ENCODE results near the gene ADAMTS12. TPM values are rescaled to one million over a fixed set of nuclear protein-coding genes. Genes with fewer than 3 reads are reported as not detected.
"Not testable (repeated sequence)": the region's sequence is repeated elsewhere in the genome, so short reads cannot be mapped to it uniquely, and the experiment has no call there.

ADAMTS12 gene
- polyA plus RNA-seq, 6 donors from 2014 or later, result not detected

GRCh38 chr5:33576726-33577590, 314.8 kb downstream of the ADAMTS12 start:
- DNase-seq, result no peak
- no peak for ATAC-seq (ENCODE audit: low read depth in 2 of 2)
- Mint-ChIP-seq H3K36me3 (no peaks in the 10 kb centered on the region), H3K27ac (no peak overlapping the region), H3K27me3 (no peaks in the 10 kb centered on the region), H3K4me1 (no peaks in the 10 kb centered on the region), H3K4me3 (no peak overlapping the region), H3K9me3 (peaks cover 0 to 19% (median 5%) of the 10 kb centered on the region in 7 donors)

- no peak for ATAC-seq (ENCODE audit: low read depth in 2 of 2)
- no peak overlapping the region for H3K27ac Mint-ChIP-seq
Measured at GRCh38 chr5:33565324-33565723, 326.5 kb downstream of the ADAMTS12 start.

GRCh38 chr5:33563983-33564908, 327.5 kb downstream of the ADAMTS12 start:
- Mint-ChIP-seq H3K9me3 (peaks cover 0 to 3% (median 0%) of the 10 kb centered on the region in 7 donors), H3K27me3 (no peaks in the 10 kb centered on the region)
- ATAC-seq (ENCODE audit: low read depth in 2 of 2), result no peak

More at GRCh38 chr5:33565324-33565723, 326.5 kb downstream of the ADAMTS12 start:
- DNase-seq, result no peak
- peaks cover 0 to 3% (median 0%) of the 10 kb centered on the region in 3 donors for H3K4me1 Mint-ChIP-seq
- H3K27me3 Mint-ChIP-seq, result no peaks in the 10 kb centered on the region
- H3K4me3 Mint-ChIP-seq, result no peak overlapping the region
- H3K36me3 Mint-ChIP-seq, result no peaks in the 10 kb centered on the region
- peaks cover 0 to 7% (median 1%) of the 10 kb centered on the region in 7 donors for H3K9me3 Mint-ChIP-seq

GRCh38 chr5:33563530-33563929, 328.3 kb downstream of the ADAMTS12 start:
- Mint-ChIP-seq H3K4me3 (no peak overlapping the region), H3K9me3 (peaks cover 0 to 3% (median 0%) of the 10 kb centered on the region in 7 donors), H3K4me1 (peaks cover 0 to 3% (median 0%) of the 10 kb centered on the region in 3 donors), H3K27me3 (no peaks in the 10 kb centered on the region), H3K36me3 (no peaks in the 10 kb centered on the region), H3K27ac (no peak overlapping the region)
- ATAC-seq (ENCODE audit: low read depth in 2 of 2) (no peak), DNase-seq (no peak)

More at GRCh38 chr5:33563983-33564908, 327.5 kb downstream of the ADAMTS12 start:
- H3K36me3 Mint-ChIP-seq, result no peaks in the 10 kb centered on the region
- H3K4me1 Mint-ChIP-seq, result peaks cover 0 to 3% (median 0%) of the 10 kb centered on the region in 3 donors
- no peak overlapping the region for H3K4me3 Mint-ChIP-seq
- DNase-seq, result no peak
- no peak overlapping the region for H3K27ac Mint-ChIP-seq

- H3K27me3 Mint-ChIP-seq, result no peaks in the 10 kb centered on the region
- DNase-seq (no peak), ATAC-seq (ENCODE audit: low read depth in 2 of 2) (no peak)
- H3K4me1 Mint-ChIP-seq, result peaks cover 0 to 3% (median 0%) of the 10 kb centered on the region in 3 donors
- no peaks in the 10 kb centered on the region for H3K36me3 Mint-ChIP-seq
- no peak overlapping the region for H3K27ac Mint-ChIP-seq
- H3K4me3 Mint-ChIP-seq, result no peak overlapping the region
- peaks cover 0 to 3% (median 0%) of the 10 kb centered on the region in 7 donors for H3K9me3 Mint-ChIP-seq
Measured at GRCh38 chr5:33558489-33558888, 333.3 kb downstream of the ADAMTS12 start.

GRCh38 chr5:33557605-33558004, 334.2 kb downstream of the ADAMTS12 start:
- ATAC-seq (ENCODE audit: low read depth in 2 of 2) (no peak), DNase-seq (no peak)
- Mint-ChIP-seq H3K27ac (no peak overlapping the region), H3K4me3 (no peak overlapping the region), H3K36me3 (no peaks in the 10 kb centered on the region), H3K27me3 (no peaks in the 10 kb centered on the region), H3K9me3 (peaks cover 0 to 5% (median 2%) of the 10 kb centered on the region in 7 donors), H3K4me1 (peaks cover 0 to 3% (median 0%) of the 10 kb centered on the region in 3 donors)

- ATAC-seq (ENCODE audit: low read depth in 2 of 2) (no peak), DNase-seq (no peak)
- Mint-ChIP-seq H3K36me3 (no peaks in the 10 kb centered on the region), H3K9me3 (peaks cover 0 to 12% (median 2%) of the 10 kb centered on the region in 7 donors), H3K27me3 (no peaks in the 10 kb centered on the region), H3K4me1 (peaks cover 0 to 3% (median 0%) of the 10 kb centered on the region in 3 donors), H3K4me3 (no peak overlapping the region), H3K27ac (no peak overlapping the region)
Measured at GRCh38 chr5:33556330-33557328, 335.2 kb downstream of the ADAMTS12 start.

GRCh38 chr5:33549982-33550567, 341.7 kb downstream of the ADAMTS12 start:
- H3K27me3 Mint-ChIP-seq, result peaks cover 0 to 11% (median 6%) of the 10 kb centered on the region in 3 donors
- no peak overlapping the region for H3K27ac Mint-ChIP-seq
- H3K4me3 Mint-ChIP-seq, result peak overlapping the region in 1 of 8 donors; percentile 35
- H3K4me1 Mint-ChIP-seq, result no peaks in the 10 kb centered on the region
- no peak for ATAC-seq (ENCODE audit: low read depth in 2 of 2)
- H3K9me3 Mint-ChIP-seq, result peaks cover 0 to 17% (median 3%) of the 10 kb centered on the region in 7 donors
- no peaks in the 10 kb centered on the region for H3K36me3 Mint-ChIP-seq
- no peak for DNase-seq

GRCh38 chr5:33539790-33540189, 352.0 kb downstream of the ADAMTS12 start:
- not testable (repeated sequence) for H3K4me3 Mint-ChIP-seq; H3K4me1 Mint-ChIP-seq; ATAC-seq (ENCODE audit: low read depth in 2 of 2); H3K27ac Mint-ChIP-seq; DNase-seq; H3K36me3 Mint-ChIP-seq
- Mint-ChIP-seq H3K27me3 (peaks cover 0 to 17% (median 5%) of the 10 kb centered on the region in 3 donors), H3K9me3 (peaks cover 0 to 11% (median 7%) of the 10 kb centered on the region in 7 donors)

- peaks cover 0 to 17% (median 5%) of the 10 kb centered on the region in 3 donors for H3K27me3 Mint-ChIP-seq
- ATAC-seq (ENCODE audit: low read depth in 2 of 2) (no peak), DNase-seq (no peak)
- H3K4me1 Mint-ChIP-seq, result no peaks in the 10 kb centered on the region
- H3K9me3 Mint-ChIP-seq, result peaks cover 0 to 11% (median 6%) of the 10 kb centered on the region in 7 donors
- no peak overlapping the region for H3K4me3 Mint-ChIP-seq
- no peak overlapping the region for H3K27ac Mint-ChIP-seq
- no peaks in the 10 kb centered on the region for H3K36me3 Mint-ChIP-seq
Measured at GRCh38 chr5:33539212-33539611, 352.6 kb downstream of the ADAMTS12 start.

GRCh38 chr5:33538201-33538600, 353.6 kb downstream of the ADAMTS12 start:
- DNase-seq, result no peak
- peak overlapping the region in 1 of 6 donors; percentile 71 for H3K27ac Mint-ChIP-seq
- H3K9me3 Mint-ChIP-seq, result peaks cover 0 to 11% (median 2%) of the 10 kb centered on the region in 7 donors
- no peak overlapping the region for H3K4me3 Mint-ChIP-seq
- H3K27me3 Mint-ChIP-seq, result peaks cover 0 to 17% (median 10%) of the 10 kb centered on the region in 3 donors
- no peaks in the 10 kb centered on the region for H3K4me1 Mint-ChIP-seq
- ATAC-seq (ENCODE audit: low read depth in 2 of 2), result no peak
- no peaks in the 10 kb centered on the region for H3K36me3 Mint-ChIP-seq

- no peak overlapping the region for H3K27ac Mint-ChIP-seq
- H3K36me3 Mint-ChIP-seq, result no peaks in the 10 kb centered on the region
- ATAC-seq (ENCODE audit: low read depth in 2 of 2), result no peak
- H3K4me3 Mint-ChIP-seq, result no peak overlapping the region
- no peak for DNase-seq
- peaks cover 0 to 17% (median 6%) of the 10 kb centered on the region in 3 donors for H3K27me3 Mint-ChIP-seq
- H3K9me3 Mint-ChIP-seq, result peaks cover 0 to 7% (median 0%) of the 10 kb centered on the region in 7 donors
- no peaks in the 10 kb centered on the region for H3K4me1 Mint-ChIP-seq
Measured at GRCh38 chr5:33537240-33537639, 354.6 kb downstream of the ADAMTS12 start.
